Loucy (cell line): Measurements from ENCODE around the gene NOD1.

Experiments used
- CTCF ChIP-seq: fragments of 200-600 bp; sonication (generic); conservative IDR thresholded peaks from 2 replicates; pipeline ENCODE4 v1.5.1; 2014; ENCODE audit warnings: mild to moderate bottlenecking, antibody characterized with exemption, low read length
- EZH2phosphoT487 ChIP-seq: fragments of 200-600 bp; IDR thresholded peaks from 2 replicates; pipeline ENCODE4 v1.6.1; 2018; ENCODE audit warnings: antibody characterized with exemption, mild to moderate bottlenecking, moderate library complexity, borderline replicate concordance

GRCh38 chr7:30389791-30390190, 88.8 kb downstream of the NOD1 start:
- no peak for TF ChIP-seq CTCF
- TF ChIP-seq EZH2phosphoT487 = no peak
